Colonic mucosa (tissue), 4 donors: ENCODE measurements around the gene PRXL2C. TPM values are rescaled to one million over a fixed set of nuclear protein-coding genes. Genes with fewer than 3 reads are reported as not detected.
A peak's percentile ranks its signal among the peaks of the same experiment; 100 is the strongest.

ENCODE experiments used
- DNase-seq: peaks from one replicate; pipeline ENCODE4 v3.0.0-alpha.2; 2020
- H3K27ac ChIP-seq: fragments of 200-600 bp; one replicate; pipeline ENCODE4 v1.8.0; 2021
- H3K27me3 ChIP-seq: fragments of 200-600 bp; one replicate; pipeline ENCODE4 v1.8.0; 2021
- H3K36me3 ChIP-seq: fragments of 200-600 bp; one replicate; pipeline ENCODE4 v1.8.0; 2021
- H3K4me1 ChIP-seq: fragments of 200-600 bp; one replicate; pipeline ENCODE4 v1.8.0; 2021; ENCODE audit warnings: mild to moderate bottlenecking
- H3K4me3 ChIP-seq: fragments of 200-600 bp; one replicate; pipeline ENCODE4 v1.8.0; 2021
- H3K9ac ChIP-seq, 2 donors: one replicate each; pipeline ENCODE4 v1.7.0; 2013; ENCODE audit warnings: control low read depth in 2 of 2, low read depth in 2 of 2, low read length in 2 of 2
- H3K9me3 ChIP-seq: fragments of 200-600 bp; one replicate; pipeline ENCODE4 v1.8.0; 2021
- intact Hi-C: fragments of 100-400 bp; cut with DNase I; formaldehyde crosslinking; loops from one replicate; pipeline ENCODE4 v1.14.1; 2022
- total RNA-seq, 2 donors: library from RNA; stranded (reverse); fragmentation: NEBNext Ultra II Directional in 1 of 2; extraction: Animal tissue kit (Norgen Biotek cat#: 25700) in 1 of 2; gene quantifications; one replicate each; pipeline ENCODE4 v1.2.1, GENCODE V29; 2021
- TF ChIP-seq, protein P1 (sequence below): fragments of 200-600 bp; IDR thresholded peaks from one replicate; pipeline ENCODE4 v1.8.0; 2022; ENCODE audit warnings: antibody characterized with exemption, mild to moderate bottlenecking
- donor health status: healthy.
- donor health status: DM: no; HTN: no; CAD: no.
- donor health status: DM: no; HTN: no; CAD: no.

Gene PRXL2C
- total RNA-seq, 2 donors from 2014 or later = 2.6 to 6.6 TPM

DNA sequence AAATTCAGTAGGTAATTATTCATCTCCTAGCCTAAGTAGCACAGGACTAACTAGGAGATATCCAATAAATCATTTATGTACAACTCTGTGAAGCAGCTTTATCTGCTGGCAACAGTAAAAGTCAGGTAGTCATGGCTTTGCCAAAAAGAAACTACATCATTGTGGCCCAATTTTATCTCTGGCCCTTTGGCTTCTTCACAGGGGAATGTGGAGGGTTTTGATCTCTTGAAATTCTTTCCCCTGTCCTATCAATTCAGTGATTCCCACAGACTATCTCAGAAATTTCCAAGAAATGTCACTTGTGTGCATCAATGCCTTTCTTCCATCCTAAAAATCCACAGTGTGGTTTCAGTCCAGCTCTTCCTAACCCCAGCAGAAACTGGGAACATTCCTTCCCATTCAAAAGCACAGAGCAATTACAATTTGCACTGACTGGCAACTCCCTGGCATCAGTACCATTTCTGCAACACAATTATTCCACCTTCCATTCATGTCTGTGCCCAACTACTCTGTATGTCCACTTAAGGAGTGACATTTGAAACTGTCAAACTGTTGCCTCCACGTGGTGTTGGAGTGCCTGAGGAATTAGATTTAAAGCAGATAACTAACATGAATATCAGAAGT, 42.0 kb downstream of the PRXL2C start:
- Histone ChIP-seq H3K36me3 (no peaks in the 10 kb centered on the region), H3K27ac (no peak overlapping the region), H3K9ac (no peak overlapping the region), H3K9me3 (no peaks in the 10 kb centered on the region), H3K27me3 (no peaks in the 10 kb centered on the region), H3K4me1 (no peaks in the 10 kb centered on the region), H3K4me3 (no peak overlapping the region)
- DNase-seq = no peak
- intact Hi-C loops = loop anchor here (10.0 kb wide), 1 partner anchor 48 kb away; no protein-coding TSS in a partner anchor
- TF ChIP-seq, protein P1, sequence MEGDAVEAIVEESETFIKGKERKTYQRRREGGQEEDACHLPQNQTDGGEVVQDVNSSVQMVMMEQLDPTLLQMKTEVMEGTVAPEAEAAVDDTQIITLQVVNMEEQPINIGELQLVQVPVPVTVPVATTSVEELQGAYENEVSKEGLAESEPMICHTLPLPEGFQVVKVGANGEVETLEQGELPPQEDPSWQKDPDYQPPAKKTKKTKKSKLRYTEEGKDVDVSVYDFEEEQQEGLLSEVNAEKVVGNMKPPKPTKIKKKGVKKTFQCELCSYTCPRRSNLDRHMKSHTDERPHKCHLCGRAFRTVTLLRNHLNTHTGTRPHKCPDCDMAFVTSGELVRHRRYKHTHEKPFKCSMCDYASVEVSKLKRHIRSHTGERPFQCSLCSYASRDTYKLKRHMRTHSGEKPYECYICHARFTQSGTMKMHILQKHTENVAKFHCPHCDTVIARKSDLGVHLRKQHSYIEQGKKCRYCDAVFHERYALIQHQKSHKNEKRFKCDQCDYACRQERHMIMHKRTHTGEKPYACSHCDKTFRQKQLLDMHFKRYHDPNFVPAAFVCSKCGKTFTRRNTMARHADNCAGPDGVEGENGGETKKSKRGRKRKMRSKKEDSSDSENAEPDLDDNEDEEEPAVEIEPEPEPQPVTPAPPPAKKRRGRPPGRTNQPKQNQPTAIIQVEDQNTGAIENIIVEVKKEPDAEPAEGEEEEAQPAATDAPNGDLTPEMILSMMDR = no peak

DNA sequence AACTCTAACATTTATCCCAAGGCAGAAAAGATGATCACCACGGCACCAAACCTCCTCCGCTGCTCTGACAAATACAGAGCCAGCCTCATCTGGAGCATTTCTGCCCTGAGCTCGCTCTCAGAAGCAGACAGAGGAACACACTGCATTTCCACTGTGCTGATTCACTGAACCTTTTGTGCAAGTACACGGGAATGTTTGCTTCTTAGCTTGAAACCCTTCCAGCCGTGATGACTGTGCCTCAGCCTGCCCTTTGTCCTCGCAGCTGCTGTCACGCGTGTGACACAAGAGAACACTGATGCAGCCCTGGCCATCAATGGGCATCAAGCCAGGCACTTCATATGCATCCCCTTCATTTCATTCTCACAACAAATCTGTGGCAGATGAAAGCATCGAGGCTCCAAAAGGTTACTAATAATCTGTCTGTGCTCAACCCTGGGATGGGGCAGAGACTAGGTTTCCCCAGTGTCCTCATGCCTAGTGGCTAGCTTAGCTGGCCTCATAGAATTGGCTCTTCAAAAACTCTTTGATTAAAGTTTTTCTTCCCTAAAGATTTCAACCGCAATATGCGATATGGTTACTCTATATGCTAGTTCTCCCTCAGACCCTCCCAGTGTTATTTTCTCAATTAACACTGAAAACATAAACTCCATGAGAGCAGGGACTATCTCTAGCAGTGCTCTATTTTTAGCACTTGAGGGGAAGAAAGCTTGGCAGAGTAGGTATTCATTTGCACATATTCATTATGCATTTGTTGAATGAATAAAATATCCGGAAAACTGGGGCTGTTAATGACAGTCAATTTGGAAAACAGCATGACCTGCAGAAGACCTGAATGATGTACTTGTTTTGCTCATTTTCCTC, 42.8 kb downstream of the PRXL2C start:
- peak; percentile 30 for DNase-seq
- Histone ChIP-seq H3K27me3 (no peaks in the 10 kb centered on the region), H3K9me3 (no peaks in the 10 kb centered on the region), H3K36me3 (no peaks in the 10 kb centered on the region), H3K9ac (no peak overlapping the region), H3K4me1 (no peaks in the 10 kb centered on the region), H3K4me3 (no peak overlapping the region), H3K27ac (no peak overlapping the region)
- TF ChIP-seq, protein P1 = no peak
- intact Hi-C loops = loop anchor here (10.0 kb wide), 1 partner anchor 48 kb away; no protein-coding TSS in a partner anchor

DNA sequence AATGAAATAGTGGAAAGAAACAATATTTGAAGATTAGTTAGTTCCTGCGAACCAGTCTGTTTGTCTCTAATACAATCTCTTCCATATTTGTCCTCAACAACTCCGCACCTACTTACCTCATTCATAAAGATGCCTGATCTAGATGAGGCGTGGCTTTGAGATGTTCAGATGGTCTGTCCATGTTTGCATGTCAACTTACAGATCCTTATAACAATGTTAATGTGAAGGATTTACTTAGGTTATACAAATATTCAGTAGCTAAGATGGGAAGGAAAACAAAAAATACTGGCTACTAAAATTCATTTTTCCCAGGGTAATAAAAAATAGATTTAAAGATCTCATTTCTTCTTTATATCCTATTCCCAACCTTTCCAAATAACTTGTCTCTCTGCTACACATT, 43.8 kb downstream of the PRXL2C start:
- H3K36me3 ChIP-seq = no peaks in the 10 kb centered on the region
- TF ChIP-seq, protein P1 = no peak
- H3K9me3 ChIP-seq = no peaks in the 10 kb centered on the region
- H3K27me3 ChIP-seq = no peaks in the 10 kb centered on the region
- H3K9ac ChIP-seq = no peak overlapping the region
- intact Hi-C loops = loop anchor here (10.0 kb wide), 1 partner anchor 47 kb away; no protein-coding TSS in a partner anchor
- no peak for DNase-seq
- H3K4me3 ChIP-seq = no peak overlapping the region
- H3K27ac ChIP-seq = no peak overlapping the region
- no peaks in the 10 kb centered on the region for H3K4me1 ChIP-seq

DNA sequence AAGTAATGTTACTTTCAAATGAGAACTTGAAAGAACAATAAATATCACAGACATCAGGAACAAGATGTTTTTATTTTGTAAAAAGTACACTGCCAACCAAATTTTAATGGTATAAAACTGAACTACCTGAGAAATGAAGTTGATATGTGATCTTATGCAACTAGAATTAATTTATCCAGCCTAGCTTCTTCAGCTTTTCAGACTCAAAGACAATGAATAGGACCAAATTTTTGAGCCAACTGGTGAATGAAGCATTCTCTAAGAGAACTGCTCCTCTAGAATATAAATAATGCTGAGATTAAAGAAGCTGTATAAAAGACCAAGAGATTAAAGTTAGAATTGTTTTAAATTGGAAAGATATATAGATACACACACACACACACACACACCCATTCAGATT, 45.4 kb downstream of the PRXL2C start:
- H3K9me3 ChIP-seq = no peaks in the 10 kb centered on the region
- no peak overlapping the region for H3K4me3 ChIP-seq
- no peak overlapping the region for H3K9ac ChIP-seq
- intact Hi-C loops = loop anchor here (10.0 kb wide), 1 partner anchor 45 kb away; no protein-coding TSS in a partner anchor
- TF ChIP-seq, protein P1 = no peak
- H3K36me3 ChIP-seq = no peaks in the 10 kb centered on the region
- no peak overlapping the region for H3K27ac ChIP-seq
- no peak for DNase-seq
- H3K4me1 ChIP-seq = no peaks in the 10 kb centered on the region
- no peaks in the 10 kb centered on the region for H3K27me3 ChIP-seq

DNA sequence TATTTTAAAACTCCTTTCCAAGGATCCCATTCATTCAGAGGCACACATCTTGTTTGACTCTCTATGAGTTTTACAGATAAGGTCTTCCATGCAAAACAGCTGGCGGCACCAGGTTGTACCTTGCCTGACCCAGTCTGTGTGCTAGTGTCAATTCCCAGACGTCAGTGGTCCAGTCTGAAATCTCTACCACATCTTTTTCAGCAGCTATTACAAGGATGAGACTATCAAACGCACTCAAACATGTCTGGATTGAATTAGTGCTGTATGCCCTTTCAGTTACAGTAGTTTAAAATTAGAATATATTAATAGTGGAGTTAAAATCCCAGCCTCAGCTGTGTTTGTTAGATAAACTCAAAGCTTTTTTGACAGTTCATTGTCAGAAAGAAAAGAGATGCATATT, 47.1 kb downstream of the PRXL2C start:
- TF ChIP-seq, protein P1 = no peak
- DNase-seq = no peak
- Histone ChIP-seq H3K27me3 (no peaks in the 10 kb centered on the region), H3K4me3 (no peak overlapping the region), H3K27ac (no peak overlapping the region), H3K36me3 (no peaks in the 10 kb centered on the region), H3K9ac (no peak overlapping the region), H3K9me3 (no peaks in the 10 kb centered on the region), H3K4me1 (no peaks in the 10 kb centered on the region)
- intact Hi-C loops = no loop called here
